Measurements from ENCODE around the gene ASB14. TPM values are rescaled to one million over a fixed set of nuclear protein-coding genes. Genes with fewer than 3 reads are reported as not detected.
A peak's percentile ranks its signal among the peaks of the same experiment; 100 is the strongest.
"Not testable (repeated sequence)": the region's sequence is repeated elsewhere in the genome, so short reads cannot be mapped to it uniquely, and the experiment has no call there.

The ASB14 gene
- total RNA-seq, 4 donors from 2014 or later: 1.9 to 3.4 (median 2.6) TPM

- in situ Hi-C loops (cut with MboI; ENCODE audit: low sequenced_read_pairs in 4 of 4): no loop called here
- Histone ChIP-seq H3K9me3 (peaks cover 0 to 4% (median 0%) of the 10 kb centered on the region in 3 donors), H3K4me3 (no peak overlapping the region), H3K4me1 (no peaks in the 10 kb centered on the region), H3K27me3 (no peaks in the 10 kb centered on the region), H3K36me3 (no peaks in the 10 kb centered on the region), H3K27ac (no peak overlapping the region)
- intact Hi-C loops (cut with DNase I; ENCODE audit: low total_unique reads): no loop called here
- no peak for TF ChIP-seq CTCF (IDR thresholded peaks at IDR 0.05 in 4 of 5, conservative IDR thresholded peaks at IDR 0.05 in 1 of 5)
- no peak for TF ChIP-seq POLR2A (IDR thresholded peaks at IDR 0.05)
- DNase-seq (no peak), ATAC-seq (no peak)
Measured at GRCh38 chr3:57314204-57314603, 21.7 kb upstream of the ASB14 start.

- no peaks in the 10 kb centered on the region for H3K9me3 ChIP-seq
- DNase-seq (no peak), ATAC-seq (no peak)
- intact Hi-C loops (cut with DNase I; ENCODE audit: low total_unique reads): no loop called here
- no peak for TF ChIP-seq POLR2A (IDR thresholded peaks at IDR 0.05)
- no peak for TF ChIP-seq CTCF (IDR thresholded peaks at IDR 0.05 in 4 of 5, conservative IDR thresholded peaks at IDR 0.05 in 1 of 5)
- H3K36me3 ChIP-seq: no peaks in the 10 kb centered on the region
- in situ Hi-C loops (cut with MboI; ENCODE audit: low sequenced_read_pairs in 4 of 4): no loop called here
- H3K27ac ChIP-seq: no peak overlapping the region
- no peaks in the 10 kb centered on the region for H3K4me1 ChIP-seq
- H3K4me3 ChIP-seq: no peak overlapping the region
- no peaks in the 10 kb centered on the region for H3K27me3 ChIP-seq
Measured at GRCh38 chr3:57309769-57310360, 17.4 kb upstream of the ASB14 start.

- in situ Hi-C loops (cut with MboI; ENCODE audit: low sequenced_read_pairs in 4 of 4); intact Hi-C loops (cut with DNase I; ENCODE audit: low total_unique reads); DNase-seq; H3K9me3 ChIP-seq; H3K27ac ChIP-seq; H3K4me1 ChIP-seq; H3K4me3 ChIP-seq; H3K27me3 ChIP-seq; H3K36me3 ChIP-seq; ATAC-seq: not testable (repeated sequence)
Measured at GRCh38 chr3:57303520-57303919, 11.0 kb upstream of the ASB14 start.

- Histone ChIP-seq H3K4me3 (no peak overlapping the region), H3K4me1 (peaks cover 0 to under 1% of the 10 kb centered on the region in 2 donors), H3K27ac (peak overlapping the region in 1 of 4 donors; percentile 82), H3K9me3 (no peaks in the 10 kb centered on the region), H3K27me3 (no peaks in the 10 kb centered on the region), H3K36me3 (no peaks in the 10 kb centered on the region)
- ATAC-seq: peak; percentile 57 to 70
- DNase-seq: peak; percentile 22 to 26
- intact Hi-C loops (cut with DNase I; ENCODE audit: low total_unique reads): no loop called here
- in situ Hi-C loops (cut with MboI; ENCODE audit: low sequenced_read_pairs in 4 of 4): no loop called here
- TF ChIP-seq POLR2A (IDR thresholded peaks at IDR 0.05) (no peak), CTCF (IDR thresholded peaks at IDR 0.05 in 4 of 5, conservative IDR thresholded peaks at IDR 0.05 in 1 of 5) (no peak)
Measured at GRCh38 chr3:57298041-57298440, 5.6 kb upstream of the ASB14 start.

- no peaks in the 10 kb centered on the region for H3K27me3 ChIP-seq
- H3K4me3 ChIP-seq: peak overlapping the region in 2 of 4 donors; percentile 2 to 20
- ATAC-seq (peak; percentile 61 to 67), DNase-seq (no peak)
- intact Hi-C loops (cut with DNase I; ENCODE audit: low total_unique reads) (loop anchor here (5.0 kb wide), 2 partner anchors 36 to 66 kb away; partner anchors contain the start of gene APPL1), in situ Hi-C loops (cut with MboI; ENCODE audit: low sequenced_read_pairs in 4 of 4) (no loop called here)
- H3K36me3 ChIP-seq: peaks cover 0 to 3% of the 10 kb centered on the region in 2 donors
- TF ChIP-seq POLR2A (IDR thresholded peaks at IDR 0.05) (no peak), CTCF (IDR thresholded peaks at IDR 0.05 in 4 of 5, conservative IDR thresholded peaks at IDR 0.05 in 1 of 5) (no peak)
- peaks cover 13 to 23% of the 10 kb centered on the region in 2 donors for H3K4me1 ChIP-seq
- H3K27ac ChIP-seq: peak overlapping the region; percentile 63 to 82 (median 69)
- H3K9me3 ChIP-seq: no peaks in the 10 kb centered on the region
Measured at GRCh38 chr3:57292897-57293526, 527 bp upstream of the ASB14 start.
